NCI-H2171 (cell line): ENCODE measurements around the gene TMEM145.

ENCODE experiments used
- DNase-seq: peaks from one replicate; lab custom pipeline; 2025; lab: John Stamatoyannopoulos, UW

Gene TMEM145

DNA sequence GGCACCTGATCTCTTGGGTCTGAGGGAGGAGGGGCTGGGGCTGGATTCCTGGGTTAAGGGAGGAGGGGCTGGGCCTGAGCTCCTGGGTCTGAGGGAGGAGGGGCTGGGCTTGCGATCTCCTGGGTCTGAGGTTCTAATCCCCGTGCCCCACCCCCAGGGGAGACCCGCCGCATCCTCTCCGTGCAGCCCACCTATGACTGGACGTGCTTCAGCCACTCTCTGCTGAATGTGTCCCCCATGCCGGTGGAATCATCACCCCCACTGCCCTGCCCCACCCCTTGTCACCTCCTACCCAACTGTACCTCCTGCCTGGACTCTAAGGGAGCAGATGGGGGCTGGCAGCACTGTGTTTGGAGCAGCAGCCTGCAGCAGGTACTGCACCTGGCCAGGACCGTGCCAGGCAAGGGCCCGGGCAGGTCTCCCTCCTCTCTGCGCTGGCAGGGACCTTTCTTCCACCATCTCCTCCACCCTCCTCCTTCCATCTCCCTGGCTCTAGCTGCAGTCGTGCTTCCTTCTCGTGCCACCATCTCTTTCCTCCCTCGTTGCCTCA, 49.9 kb downstream of the TMEM145 start:
- no peak for DNase-seq

DNA sequence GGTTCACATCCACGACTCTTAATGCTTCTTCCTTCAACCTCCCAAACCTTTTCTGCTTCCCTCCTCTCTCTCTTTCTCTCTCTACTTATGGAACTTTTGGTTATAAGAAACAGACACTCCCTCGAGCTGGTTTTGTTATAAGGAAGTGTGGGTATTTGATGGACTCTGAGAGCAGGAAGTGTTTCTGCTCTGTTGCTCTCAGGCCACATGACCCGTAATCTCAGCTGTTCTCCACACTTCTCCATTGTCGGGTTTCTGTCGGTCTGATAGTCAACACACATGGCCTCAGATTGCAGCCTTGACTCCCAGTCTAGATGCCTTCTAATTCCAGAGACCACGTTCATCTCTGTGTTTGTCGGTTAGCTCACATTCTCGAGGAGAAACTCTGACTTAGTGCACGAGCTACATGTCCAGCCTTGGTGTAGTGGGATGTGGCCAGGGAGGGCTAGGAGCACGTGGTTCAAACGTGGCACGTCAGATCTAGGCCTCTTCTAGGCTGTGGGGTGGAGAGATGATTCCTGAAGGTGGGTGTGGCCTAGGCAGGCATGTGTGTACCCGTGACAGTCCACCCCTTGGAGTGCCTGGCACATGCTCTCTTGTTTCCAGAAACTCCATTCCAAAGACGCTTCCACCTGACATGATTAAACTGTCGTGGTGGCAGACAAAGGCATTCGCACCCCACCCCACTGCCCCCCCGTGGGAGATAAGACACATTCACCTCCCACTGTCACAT, 50.7 kb downstream of the TMEM145 start:
- DNase-seq = no peak

DNA sequence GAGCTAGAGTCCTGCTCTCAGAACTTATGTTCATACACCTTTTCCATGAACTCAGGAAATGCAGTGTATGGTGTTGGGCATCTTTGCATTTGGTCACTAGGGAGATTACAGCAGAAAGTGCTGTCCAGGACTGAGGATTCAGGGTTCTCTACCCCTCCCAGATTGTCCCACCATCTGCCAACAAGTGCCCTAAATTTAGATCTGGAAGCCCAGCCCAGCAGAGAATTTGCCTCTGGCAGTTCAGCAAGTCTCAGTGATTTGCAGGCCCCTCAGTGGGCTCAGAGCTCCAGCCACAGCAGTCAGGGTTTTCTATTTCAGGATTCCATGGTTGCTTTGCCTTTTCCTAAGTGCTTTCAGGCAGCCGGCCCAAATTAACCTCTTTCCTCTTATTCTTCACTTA, 53.6 kb downstream of the TMEM145 start:
- no peak for DNase-seq

DNA sequence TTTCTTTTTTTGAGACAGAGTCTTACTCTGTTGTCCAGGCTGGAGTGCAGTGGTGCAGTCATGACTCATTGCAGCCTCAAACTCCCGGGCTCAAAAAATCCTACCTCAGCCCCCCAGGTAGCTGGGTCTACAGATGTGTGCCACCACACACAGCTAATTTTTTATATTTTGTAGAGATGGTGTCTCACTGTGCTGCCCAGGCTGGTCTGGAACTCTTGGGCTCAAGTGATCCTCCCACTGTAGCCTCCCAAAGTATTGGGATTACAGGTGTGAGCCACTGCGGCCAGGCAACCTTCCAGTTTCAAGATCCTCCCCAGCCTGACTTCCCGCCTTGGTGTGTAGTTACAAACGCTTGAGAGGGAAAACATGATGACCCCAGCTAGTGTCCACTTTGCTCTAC, 54.8 kb downstream of the TMEM145 start:
- DNase-seq = no peak

DNA sequence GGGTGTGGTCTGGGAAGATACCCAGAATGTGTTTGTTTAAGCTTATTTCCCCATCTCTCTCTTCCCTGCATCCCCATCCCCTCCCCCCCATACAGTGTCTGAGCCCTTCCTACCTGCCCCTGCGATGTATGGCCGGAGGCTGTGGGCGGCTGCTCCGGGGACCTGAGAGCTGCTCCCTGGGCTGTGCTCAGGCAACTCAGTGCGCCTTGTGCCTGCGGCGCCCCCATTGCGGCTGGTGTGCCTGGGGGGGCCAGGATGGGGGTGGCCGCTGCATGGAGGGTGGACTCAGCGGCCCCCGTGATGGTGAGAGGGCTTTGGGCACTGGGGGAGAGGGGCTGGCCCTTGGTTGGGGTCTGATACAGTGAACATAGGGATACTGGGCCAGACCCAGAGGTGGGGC, 55.3 kb downstream of the TMEM145 start:
- no peak for DNase-seq

DNA sequence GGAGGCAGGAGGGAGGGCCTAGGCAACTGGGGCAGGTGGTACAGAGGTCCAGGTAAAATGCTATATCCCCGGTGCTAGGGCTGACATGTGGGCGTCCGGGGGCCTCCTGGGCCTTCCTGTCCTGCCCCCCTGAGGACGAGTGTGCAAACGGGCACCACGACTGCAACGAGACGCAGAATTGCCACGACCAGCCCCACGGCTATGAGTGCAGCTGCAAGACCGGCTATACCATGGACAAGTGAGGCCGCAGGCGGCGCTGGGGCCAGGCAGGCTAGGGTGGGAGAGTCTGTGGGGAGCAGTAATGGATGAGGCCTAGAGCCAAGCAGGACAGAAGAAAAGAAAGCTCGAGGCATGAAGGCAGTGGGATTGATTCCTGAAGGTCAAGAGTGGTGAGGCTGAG, 55.7 kb downstream of the TMEM145 start:
- no peak for DNase-seq

DNA sequence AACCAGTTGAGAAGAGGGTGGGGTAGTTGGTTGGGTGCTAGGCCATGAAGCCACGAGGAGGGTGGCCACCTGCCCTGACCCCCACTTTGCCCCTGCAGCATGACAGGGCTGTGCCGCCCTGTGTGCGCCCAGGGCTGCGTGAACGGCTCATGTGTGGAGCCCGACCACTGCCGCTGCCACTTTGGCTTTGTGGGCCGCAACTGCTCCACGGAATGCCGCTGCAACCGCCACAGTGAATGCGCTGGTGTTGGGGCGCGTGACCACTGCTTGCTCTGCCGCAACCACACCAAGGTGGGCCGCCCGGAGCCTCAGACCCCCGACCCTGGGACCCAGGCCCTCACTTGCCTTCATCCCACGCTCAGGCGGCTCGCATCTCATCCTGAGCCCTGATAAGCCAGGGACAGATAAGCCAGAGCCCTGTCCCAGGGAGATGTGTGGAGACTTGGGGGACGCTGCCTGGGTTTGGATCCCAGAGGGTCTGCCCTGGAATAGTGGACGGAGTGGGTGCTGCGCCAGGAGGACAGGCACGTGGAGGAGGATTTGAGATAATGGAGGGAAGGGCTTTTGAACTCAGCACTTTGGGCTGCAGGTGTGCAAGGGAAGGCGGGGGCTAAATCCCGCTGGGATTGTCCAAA, 56.4 kb downstream of the TMEM145 start:
- DNase-seq = no peak

DNA sequence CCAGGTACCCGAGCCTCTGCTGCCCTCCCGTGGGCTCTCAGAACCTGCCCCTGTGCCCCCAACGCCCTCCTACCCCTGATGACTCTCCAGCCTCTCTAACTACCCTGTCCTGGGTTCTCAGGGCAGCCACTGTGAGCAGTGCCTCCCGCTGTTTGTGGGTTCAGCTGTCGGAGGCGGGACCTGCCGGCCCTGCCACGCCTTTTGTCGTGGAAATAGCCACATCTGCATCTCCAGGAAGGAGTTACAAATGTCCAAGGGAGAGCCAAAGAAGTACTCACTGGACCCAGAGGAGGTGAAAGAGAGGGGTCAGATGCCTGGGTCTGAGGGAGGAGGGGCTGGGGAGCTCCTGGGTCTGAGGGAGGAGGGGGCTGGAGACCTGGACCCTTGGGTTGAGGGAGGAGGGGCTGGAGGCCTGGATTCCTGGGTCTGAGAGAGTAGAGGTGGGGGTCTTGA, 57.0 kb downstream of the TMEM145 start:
- no peak for DNase-seq

DNA sequence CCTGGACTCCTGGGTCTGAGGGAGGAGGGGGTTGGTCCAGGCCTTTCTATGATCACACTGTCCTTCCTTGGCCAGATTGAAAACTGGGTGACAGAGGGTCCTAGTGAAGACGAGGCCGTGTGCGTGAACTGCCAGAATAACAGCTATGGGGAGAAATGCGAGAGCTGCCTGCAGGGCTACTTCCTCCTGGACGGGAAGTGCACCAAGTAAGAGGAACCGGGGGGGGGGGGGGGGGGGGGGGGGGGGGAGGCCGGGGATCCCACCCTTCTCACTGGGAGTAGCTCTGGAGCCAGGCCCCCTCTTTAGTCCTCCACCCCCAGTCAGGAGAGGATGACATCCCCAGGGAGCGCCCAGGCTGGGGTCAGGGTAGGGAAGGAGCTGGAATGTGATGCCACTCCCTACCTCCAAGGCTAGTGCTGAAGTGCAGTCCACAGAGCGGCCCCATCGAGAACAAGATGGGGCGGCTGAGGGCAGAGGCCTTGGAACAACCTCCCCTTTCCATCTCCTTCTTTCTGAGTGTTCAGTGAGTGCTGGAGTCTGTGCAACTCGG, 57.6 kb downstream of the TMEM145 start:
- DNase-seq = no peak
